Mesenchymal stem cell (in vitro differentiated cells and primary cell): ENCODE results near the gene YWHAQ.

Experiments used
- DNase-seq: peaks from one replicate; pipeline ENCODE4 v3.0.0-alpha.2; 2013
- H2AFZ ChIP-seq: one replicate; pipeline ENCODE4 v1.6.1; 2013; ENCODE audit warnings: low read depth, mild to moderate bottlenecking, control low read depth, inconsistent platforms, low read length, moderate library complexity
- H2AK5ac ChIP-seq: 2 replicates; pipeline ENCODE4 v1.6.1; 2013; ENCODE audit warnings: low read length, moderate library complexity, mild to moderate bottlenecking, inconsistent platforms; ENCODE audit not compliant: severe bottlenecking
- H2BK120ac ChIP-seq: one replicate; pipeline ENCODE4 v1.6.1; 2013; ENCODE audit warnings: low read depth, mild to moderate bottlenecking, inconsistent platforms, low read length, moderate library complexity
- H2BK12ac ChIP-seq, 2 experiments: one replicate each; pipeline ENCODE4 v1.6.1; 2013; ENCODE audit warnings: inconsistent platforms in 2 of 2, low read length in 2 of 2, mild to moderate bottlenecking in 2 of 2, moderate library complexity in 2 of 2, control low read depth in 1 of 2
- H2BK15ac ChIP-seq: one replicate; pipeline ENCODE4 v1.6.1; 2013; ENCODE audit warnings: mild to moderate bottlenecking, low read depth, inconsistent platforms; ENCODE audit not compliant: poor library complexity, severe bottlenecking
- H2BK5ac ChIP-seq: 2 replicates; pipeline ENCODE4 v1.6.1; 2013; ENCODE audit warnings: low read depth, mild to moderate bottlenecking, low read length, control low read depth, inconsistent platforms; ENCODE audit not compliant: poor library complexity, severe bottlenecking
- H3K14ac ChIP-seq, 2 experiments: one replicate each; pipeline ENCODE4 v1.6.1; 2013; ENCODE audit warnings: inconsistent platforms in 2 of 2, low read length in 2 of 2, control low read depth in 1 of 2, mild to moderate bottlenecking in 1 of 2, moderate library complexity in 1 of 2
- H3K18ac ChIP-seq, 2 experiments: one replicate each; pipeline ENCODE4 v1.6.1; 2013; ENCODE audit warnings: inconsistent platforms in 2 of 2, low read length in 2 of 2, control low read depth in 1 of 2, low read depth in 1 of 2, mild to moderate bottlenecking in 1 of 2
- H3K23ac ChIP-seq, 2 experiments: one replicate each; pipeline ENCODE4 v1.6.1; 2013; ENCODE audit warnings: inconsistent platforms in 2 of 2, low read length in 2 of 2, mild to moderate bottlenecking in 2 of 2, moderate library complexity in 2 of 2, control low read depth in 1 of 2
- H3K27ac ChIP-seq: 2 replicates; pipeline ENCODE4 v1.5.1; 2013; ENCODE audit warnings: mild to moderate bottlenecking, moderate library complexity, low read length, control low read depth, inconsistent platforms; ENCODE audit not compliant: poor library complexity, severe bottlenecking
- H3K27me3 ChIP-seq, 2 experiments: 2 replicates each; pipeline versions ENCODE4 v1.6.1 to v1.7.0; 2013; ENCODE audit warnings: low read length in 2 of 2, mild to moderate bottlenecking in 2 of 2, moderate library complexity in 2 of 2, control low read depth in 1 of 2, inconsistent platforms in 1 of 2; ENCODE audit not compliant: control insufficient read depth in 1 of 2, insufficient read depth in 1 of 2
- H3K36me3 ChIP-seq, 2 experiments: 2 replicates each; pipeline versions ENCODE4 v1.6.1 to v1.7.0; 2013; ENCODE audit warnings: low read length in 2 of 2, control low read depth in 1 of 2, inconsistent platforms in 1 of 2, low read depth in 1 of 2, mild to moderate bottlenecking in 1 of 2; ENCODE audit not compliant: insufficient read depth in 2 of 2, control insufficient read depth in 1 of 2
- H3K4ac ChIP-seq, 2 experiments: one replicate each; pipeline ENCODE4 v1.6.1; 2013; ENCODE audit warnings: inconsistent platforms in 2 of 2, low read length in 2 of 2, mild to moderate bottlenecking in 2 of 2, moderate library complexity in 2 of 2, control low read depth in 1 of 2, low read depth in 1 of 2
- H3K4me1 ChIP-seq: 2 replicates; pipeline ENCODE4 v1.6.1; 2013; ENCODE audit warnings: low read depth, low read length, control low read depth; ENCODE audit not compliant: control insufficient read depth, insufficient read depth
- H3K4me2 ChIP-seq: 2 replicates; pipeline ENCODE4 v1.6.1; 2013; ENCODE audit warnings: low read length, mild to moderate bottlenecking, inconsistent platforms; ENCODE audit not compliant: poor library complexity, severe bottlenecking
- H3K4me3 ChIP-seq, 2 experiments: 2 replicates each; pipeline versions ENCODE4 v1.5.1 to v1.7.0; 2013; ENCODE audit warnings: low read length in 2 of 2, mild to moderate bottlenecking in 2 of 2, control low read depth in 1 of 2, low read depth in 1 of 2; ENCODE audit not compliant: insufficient read depth in 1 of 2
- H3K79me1 ChIP-seq: replicated peaks from 2 replicates; pipeline ENCODE4 v1.6.1; 2013; ENCODE audit warnings: mild to moderate bottlenecking, control low read depth, low read length, inconsistent platforms; ENCODE audit not compliant: poor library complexity, severe bottlenecking
- H3K9ac ChIP-seq: 2 replicates; pipeline ENCODE4 v1.7.0; 2013; ENCODE audit warnings: mild to moderate bottlenecking, low read length, moderate library complexity
- H3K9me3 ChIP-seq: 2 replicates; pipeline ENCODE4 v1.7.0; 2013; ENCODE audit warnings: mild to moderate bottlenecking, low read length; ENCODE audit not compliant: control insufficient read depth
- H4K8ac ChIP-seq: one replicate; pipeline ENCODE4 v1.6.1; 2013; ENCODE audit warnings: inconsistent platforms, mild to moderate bottlenecking, low read length, moderate library complexity
- H4K91ac ChIP-seq: one replicate; pipeline ENCODE4 v1.6.1; 2013; ENCODE audit warnings: mild to moderate bottlenecking, low read length, inconsistent platforms
- WGBS: methylation state at CpG from one replicate; pipeline ENCODE4 v1.1.7; 2013; ENCODE audit warnings: mixed read lengths; 5-methylcytosine and 5-hydroxymethylcytosine counted together

Gene YWHAQ

DNA sequence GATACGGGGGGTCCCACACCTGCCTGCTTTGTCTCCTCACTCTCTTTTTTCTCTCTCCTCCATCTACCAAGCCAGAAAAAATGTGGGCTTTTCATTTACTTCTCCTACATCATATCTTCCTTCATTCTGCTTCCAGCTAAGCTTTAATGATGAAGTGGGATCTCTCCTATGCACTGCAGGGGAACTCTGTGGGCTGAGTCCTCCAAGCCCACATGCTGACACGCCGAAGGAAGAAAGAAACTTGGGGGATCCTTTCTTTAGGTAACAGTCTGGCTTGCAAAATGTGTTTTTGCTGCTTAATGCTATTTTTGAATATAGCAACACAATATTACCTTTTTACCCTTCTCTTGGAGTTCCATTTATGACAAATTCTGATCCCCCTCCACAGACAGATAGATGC is 33.6 kb upstream of the YWHAQ start:
- no peak for DNase-seq
- Histone ChIP-seq H3K27ac (no peak overlapping the region), H3K79me1 (no peaks in the 10 kb centered on the region), H2BK120ac (no peak overlapping the region), H3K14ac (no peak overlapping the region), H2AK5ac (no peak overlapping the region), H3K4ac (no peak overlapping the region), H4K91ac (no peak overlapping the region), H3K4me1 (peaks cover 14% of the 10 kb centered on the region), H3K18ac (no peak overlapping the region), H3K4me3 (no peak overlapping the region), H3K27me3 (no peaks in the 10 kb centered on the region), H2BK5ac (no peak overlapping the region), H3K9me3 (no peaks in the 10 kb centered on the region), H3K23ac (no peak overlapping the region), H3K4me2 (no peak overlapping the region), H4K8ac (no peak overlapping the region), H3K36me3 (no peaks in the 10 kb centered on the region), H2BK15ac (no peak overlapping the region), H2AFZ (no peak overlapping the region), H2BK12ac (no peak overlapping the region), H3K9ac (no peak overlapping the region)
- 95% methylated on average over 3 of the region's 3 CpGs for WGBS

DNA sequence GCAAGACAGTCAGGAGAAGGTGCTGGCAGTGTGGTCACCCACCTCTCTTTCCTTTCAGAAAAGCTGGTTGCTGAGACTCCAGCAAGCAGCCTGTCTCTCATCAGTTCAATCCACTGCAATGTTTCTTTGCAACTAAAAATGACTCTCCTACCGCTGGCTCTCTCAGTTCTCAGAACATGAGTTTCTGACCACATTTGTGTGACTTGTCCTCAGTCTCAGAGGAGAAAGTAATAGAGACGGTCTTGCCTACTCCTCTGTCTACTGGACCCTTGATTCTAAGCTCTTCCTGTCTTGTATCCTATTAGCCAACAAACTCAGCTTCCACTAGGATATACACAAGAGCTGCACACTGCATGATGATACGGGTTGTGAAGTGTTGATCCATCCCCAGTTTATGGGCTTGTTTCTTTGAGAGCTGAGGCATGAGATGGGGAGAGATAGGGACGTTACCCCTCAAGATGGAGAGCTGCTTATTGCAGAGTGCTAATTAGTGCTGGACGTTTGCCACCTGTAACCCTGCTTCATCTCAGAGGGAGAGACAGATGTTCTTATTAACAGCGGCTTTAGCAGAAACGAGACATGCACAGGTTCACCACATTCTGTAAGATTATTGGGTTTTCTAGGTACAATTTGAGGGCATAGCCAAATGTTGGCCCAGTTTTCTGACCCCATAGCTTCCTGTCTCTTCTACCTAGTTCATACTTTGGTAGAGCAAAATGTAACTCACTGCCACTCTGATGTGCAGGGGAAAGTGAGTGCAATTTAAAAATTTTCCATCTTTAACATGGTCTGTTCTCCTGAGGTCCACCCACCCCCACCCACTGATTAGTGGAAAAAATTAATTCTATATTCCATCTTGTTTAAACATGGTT is 32.4 kb upstream of the YWHAQ start:
- H3K4me3 ChIP-seq, result no peak overlapping the region
- H3K27ac ChIP-seq, result no peak overlapping the region
- H2BK15ac ChIP-seq, result no peak overlapping the region
- H3K4me2 ChIP-seq, result no peak overlapping the region
- H3K36me3 ChIP-seq, result no peaks in the 10 kb centered on the region
- H3K23ac ChIP-seq, result no peak overlapping the region
- H3K14ac ChIP-seq, result no peak overlapping the region
- H3K4ac ChIP-seq, result no peak overlapping the region
- no peaks in the 10 kb centered on the region for H3K27me3 ChIP-seq
- peaks cover 16% of the 10 kb centered on the region for H3K4me1 ChIP-seq
- no peak for DNase-seq
- no peak overlapping the region for H4K91ac ChIP-seq
- no peak overlapping the region for H2BK12ac ChIP-seq
- H3K18ac ChIP-seq, result no peak overlapping the region
- H4K8ac ChIP-seq, result no peak overlapping the region
- no peak overlapping the region for H2AFZ ChIP-seq
- H2BK5ac ChIP-seq, result no peak overlapping the region
- no peaks in the 10 kb centered on the region for H3K79me1 ChIP-seq
- H2AK5ac ChIP-seq, result no peak overlapping the region
- no peak overlapping the region for H3K9ac ChIP-seq
- whole genome bisulfite sequencing, result 87% methylated on average over 5 of the region's 7 CpGs
- no peak overlapping the region for H2BK120ac ChIP-seq
- no peaks in the 10 kb centered on the region for H3K9me3 ChIP-seq

GRCh38 chr2:9661261-9661660 is 30.5 kb upstream of the YWHAQ start:
- H3K4me2 ChIP-seq, result no peak overlapping the region

GRCh38 chr2:9660781-9661180 is 30.0 kb upstream of the YWHAQ start:
- Histone ChIP-seq H3K27me3 (no peaks in the 10 kb centered on the region), H3K4me3 (no peak overlapping the region), H2AK5ac (peak overlapping the region; percentile 68), H2BK120ac (no peak overlapping the region), H3K14ac (no peak overlapping the region), H3K4ac (peak overlapping the region; percentile 2 to 43), H3K4me2 (no peak overlapping the region), H3K79me1 (no peaks in the 10 kb centered on the region), H3K18ac (peak overlapping the region in 1 of 2 experiments; percentile 1), H3K9ac (no peak overlapping the region), H2BK15ac (no peak overlapping the region), H2AFZ (no peak overlapping the region), H3K9me3 (no peaks in the 10 kb centered on the region), H3K27ac (no peak overlapping the region), H3K23ac (no peak overlapping the region), H2BK12ac (peak overlapping the region; percentile 38 to 96), H4K8ac (no peak overlapping the region), H3K36me3 (no peaks in the 10 kb centered on the region), H2BK5ac (no peak overlapping the region), H3K4me1 (peaks cover 21% of the 10 kb centered on the region), H4K91ac (no peak overlapping the region)
- 100% methylated on average over 1 of the region's 7 CpGs for WGBS
- DNase-seq, result no peak

More at GRCh38 chr2:9661261-9661660, 30.5 kb upstream of the YWHAQ start:
- Histone ChIP-seq H3K23ac (no peak overlapping the region), H3K9me3 (no peaks in the 10 kb centered on the region), H3K4me1 (peaks cover 24% of the 10 kb centered on the region), H3K36me3 (no peaks in the 10 kb centered on the region), H2AK5ac (peak overlapping the region; percentile 11), H3K18ac (peak overlapping the region in 1 of 2 experiments; percentile 50), H4K91ac (no peak overlapping the region), H3K14ac (no peak overlapping the region), H2BK5ac (no peak overlapping the region), H3K79me1 (no peaks in the 10 kb centered on the region), H3K4me3 (no peak overlapping the region), H2AFZ (no peak overlapping the region), H2BK15ac (no peak overlapping the region), H3K4ac (no peak overlapping the region), H3K27me3 (no peaks in the 10 kb centered on the region), H4K8ac (no peak overlapping the region), H2BK120ac (no peak overlapping the region), H3K27ac (no peak overlapping the region), H2BK12ac (peak overlapping the region; percentile 38 to 59), H3K9ac (no peak overlapping the region)
- no peak for DNase-seq
- WGBS, result 60% methylated on average over 8 of the region's 8 CpGs
